ENCODE results near the gene KCTD14. TPM values are rescaled to one million over a fixed set of nuclear protein-coding genes. Genes with fewer than 3 reads are reported as not detected.

Gene KCTD14
- total and polyA plus RNA-seq, 7 donors: 2.5 to 22.8 (median 4.5) TPM

- intact Hi-C loops (cut with DNase I): no loop called here
- 94 to 97% methylated on average over 2 of the region's 2 CpGs for WGBS, 2 donors
- H3K9me3 ChIP-seq: no peaks in the 10 kb centered on the region
- H3K27ac ChIP-seq: no peak overlapping the region
- no peak for TF ChIP-seq EP300 (IDR thresholded peaks at IDR 0.05)
- TF ChIP-seq CTCF (IDR thresholded peaks at IDR 0.05): no peak
- TF ChIP-seq POLR2AphosphoS5 (IDR thresholded peaks at IDR 0.05): no peak
- no peak for TF ChIP-seq POLR2A (IDR thresholded peaks at IDR 0.05)
- H3K4me3 ChIP-seq: no peak overlapping the region
- no peaks in the 10 kb centered on the region for H3K27me3 ChIP-seq
- no peaks in the 10 kb centered on the region for H3K36me3 ChIP-seq
- no peak for DNase-seq
- H3K4me1 ChIP-seq: no peaks in the 10 kb centered on the region
Observed at GRCh38 chr11:78009062-78009461, 14.0 kb downstream of the KCTD14 start.

GRCh38 chr11:78000193-78000592 lies 22.9 kb downstream of the KCTD14 start:
- H3K36me3 ChIP-seq: no peaks in the 10 kb centered on the region
- H3K9me3 ChIP-seq: no peaks in the 10 kb centered on the region
- peaks cover 0 to 4% (median 3%) of the 10 kb centered on the region in 4 donors for H3K4me1 ChIP-seq
- no peak overlapping the region for H3K27ac ChIP-seq
- WGBS, 2 donors: 3 to 7% methylated on average over 1 of the region's 1 CpG
- TF ChIP-seq POLR2A (IDR thresholded peaks at IDR 0.05) (no peak), EP300 (IDR thresholded peaks at IDR 0.05) (no peak), CTCF (IDR thresholded peaks at IDR 0.05) (peak in 3 of 4 experiments; percentile 35 to 44 (median 40))
- H3K27me3 ChIP-seq: no peaks in the 10 kb centered on the region
- DNase-seq: no peak
- intact Hi-C loops (cut with DNase I): no loop called here
- no peak overlapping the region for H3K4me3 ChIP-seq

DNA sequence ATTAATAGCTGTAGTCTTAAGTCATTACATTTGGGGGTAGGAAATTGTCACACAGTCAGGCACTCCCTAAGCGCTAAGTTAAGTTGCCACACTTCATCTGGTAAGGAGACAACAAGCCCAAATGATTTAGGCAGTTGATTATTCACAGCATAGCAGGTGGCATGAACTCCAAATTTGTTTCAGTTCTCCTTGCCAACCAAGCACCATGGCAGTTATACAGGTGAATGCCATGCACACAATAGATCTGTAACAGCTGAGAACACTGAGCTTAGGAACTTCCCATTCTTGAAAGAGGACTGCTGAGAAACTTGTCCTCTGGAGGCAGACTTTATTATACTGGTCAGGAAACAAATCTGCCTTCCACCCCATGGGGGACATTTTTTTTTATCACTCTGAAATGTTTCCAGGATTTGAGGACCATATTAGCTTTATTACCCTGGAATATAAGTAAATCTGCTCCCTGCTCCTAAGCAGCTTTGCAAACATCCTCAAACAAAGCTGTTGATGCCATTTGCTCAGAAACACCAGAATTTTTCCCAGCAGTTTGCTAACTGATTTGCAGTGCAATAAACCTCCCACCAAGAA lies 23.5 kb downstream of the KCTD14 start:
- 83 to 89% methylated on average over 1 of the region's 1 CpG for WGBS, 2 donors
- no peak overlapping the region for H3K4me3 ChIP-seq
- H3K36me3 ChIP-seq: no peaks in the 10 kb centered on the region
- no peaks in the 10 kb centered on the region for H3K9me3 ChIP-seq
- intact Hi-C loops (cut with DNase I): loop anchor here (10.0 kb wide), 1 partner anchor 575 kb away; the partner anchor contains the start of gene NARS2
- H3K27ac ChIP-seq: no peak overlapping the region
- H3K4me1 ChIP-seq: peaks cover 0 to 5% (median 5%) of the 10 kb centered on the region in 4 donors
- TF ChIP-seq POLR2AphosphoS5 (IDR thresholded peaks at IDR 0.05) (no peak), EP300 (IDR thresholded peaks at IDR 0.05) (no peak), CTCF (IDR thresholded peaks at IDR 0.05) (no peak), POLR2A (IDR thresholded peaks at IDR 0.05) (no peak)
- no peaks in the 10 kb centered on the region for H3K27me3 ChIP-seq
- DNase-seq: no peak

- Histone ChIP-seq H3K9me3 (no peaks in the 10 kb centered on the region), H3K4me1 (peaks cover 0 to 24% (median 19%) of the 10 kb centered on the region in 4 donors), H3K4me3 (peak within 1 kb of the TSS; percentile 60 to 69 (median 63)), H3K27me3 (no peaks in the 10 kb centered on the region), H3K27ac (peak within 1 kb of the TSS; percentile 80 to 88 (median 84)), H3K36me3 (peaks cover 0 to 15% (median 0%) of the 10 kb centered on the region in 4 donors)
- peak; percentile 100 for DNase-seq
- TF ChIP-seq POLR2AphosphoS5 (IDR thresholded peaks at IDR 0.05) (peak; percentile 70 to 85 (median 71)), POLR2A (IDR thresholded peaks at IDR 0.05) (no peak), CTCF (IDR thresholded peaks at IDR 0.05) (no peak), EP300 (IDR thresholded peaks at IDR 0.05) (peak in 2 of 4 donors; percentile 37 to 47)
- 0% methylated on average over 47 of the region's 47 CpGs for WGBS, 2 donors
- intact Hi-C loops (cut with DNase I): loop anchor here (1.0 to 10.0 kb wide), 3 partner anchors 52 to 580 kb away; partner anchors contain the start of genes AAMDC, NARS2 and RSF1
Observed at GRCh38 chr11:77994434-77995362, 28.4 kb downstream of the KCTD14 start, which contains the start of gene INTS4. Gene INTS4 (minus strand): TSS chr11:77994668. CDS start chr11:77994643, 25 bp downstream.
